Head of caudate nucleus (tissue), 42 donors: ENCODE data around the gene RPL10A.
"Not testable (repeated sequence)": the region's sequence is repeated elsewhere in the genome, so short reads cannot be mapped to it uniquely, and the experiment has no call there.

Experiments used
- DNase-seq, 42 donors: peaks; one replicate each; pipeline versions ENCODE4 v3.0.0 to v3.0.0-alpha.2; 2020 to 2021; ENCODE audit warnings: mixed read lengths in 7 of 42
- intact Hi-C: fragments of 100-400 bp; cut with DNase I; formaldehyde crosslinking; loops from one replicate; pipeline ENCODE4 v1.15.0; 2022

RPL10A gene

GRCh38 chr6:35468181-35468979 lies at the start of gene RPL10A:
RPL10A (plus strand) TSS chr6:35468401; CDS start chr6:35468435, 34 bp downstream.
- intact Hi-C loops = loop anchor here (1.0 kb wide), 1 partner anchor 126 kb away; the partner anchor contains the start of gene PPARD
- DNase-seq = peak; percentile 91 to 98 (median 96)

GRCh38 chr6:35419417-35419816 lies 48.8 kb upstream of the RPL10A start:
- DNase-seq = no peak
- intact Hi-C loops = no loop called here

GRCh38 chr6:35419961-35420360 lies 48.2 kb upstream of the RPL10A start:
- intact Hi-C loops = no loop called here
- DNase-seq = no peak

GRCh38 chr6:35425284-35425683 lies 42.9 kb upstream of the RPL10A start:
- DNase-seq = no peak
- intact Hi-C loops = no loop called here

- peak in 17 of 42 donors; percentile 15 to 51 (median 24) for DNase-seq
- intact Hi-C loops = no loop called here
Observed at GRCh38 chr6:35426074-35426473, 42.1 kb upstream of the RPL10A start.

- intact Hi-C loops = no loop called here
Observed at GRCh38 chr6:35427435-35427834, 40.8 kb upstream of the RPL10A start.

GRCh38 chr6:35427851-35428321 lies 40.3 kb upstream of the RPL10A start:
- DNase-seq = no peak
- intact Hi-C loops = no loop called here

More at GRCh38 chr6:35427435-35427834, 40.8 kb upstream of the RPL10A start:
- no peak for DNase-seq

GRCh38 chr6:35428421-35429149 lies 39.6 kb upstream of the RPL10A start:
- no peak for DNase-seq

GRCh38 chr6:35429463-35429862 lies 38.7 kb upstream of the RPL10A start:
- DNase-seq = no peak
- intact Hi-C loops = no loop called here

More at GRCh38 chr6:35428421-35429149, 39.6 kb upstream of the RPL10A start:
- intact Hi-C loops = no loop called here

- no peak for DNase-seq
- intact Hi-C loops = no loop called here
Observed at GRCh38 chr6:35432291-35432690, 35.9 kb upstream of the RPL10A start.

GRCh38 chr6:35432702-35433101 lies 35.5 kb upstream of the RPL10A start:
- intact Hi-C loops, DNase-seq: not testable (repeated sequence)

- intact Hi-C loops = no loop called here
- no peak for DNase-seq
Observed at GRCh38 chr6:35435074-35435837, 32.9 kb upstream of the RPL10A start.

- no peak for DNase-seq
- intact Hi-C loops = no loop called here
Observed at GRCh38 chr6:35436071-35436857, 31.9 kb upstream of the RPL10A start.

GRCh38 chr6:35438378-35439065 lies 29.7 kb upstream of the RPL10A start:
- DNase-seq, intact Hi-C loops: not testable (repeated sequence)

- no peak for DNase-seq
- intact Hi-C loops = no loop called here
Observed at GRCh38 chr6:35439308-35439707, 28.9 kb upstream of the RPL10A start.

- intact Hi-C loops = no loop called here
Observed at GRCh38 chr6:35441205-35441604, 27.0 kb upstream of the RPL10A start.

GRCh38 chr6:35441642-35442041 lies 26.6 kb upstream of the RPL10A start:
- intact Hi-C loops = no loop called here
- DNase-seq = no peak

More at GRCh38 chr6:35441205-35441604, 27.0 kb upstream of the RPL10A start:
- DNase-seq = no peak

GRCh38 chr6:35442693-35443092 lies 25.5 kb upstream of the RPL10A start:
- intact Hi-C loops = no loop called here
- DNase-seq = no peak
